HG03025 (cell line): ENCODE measurements around the gene RAB12.
"Not testable (repeated sequence)": the region's sequence is repeated elsewhere in the genome, so short reads cannot be mapped to it uniquely, and the experiment has no call there.

Source experiments
- ATAC-seq: cut with Tn5 transposase; IDR thresholded peaks from one replicate; pipeline ENCODE4 v1.9.1; 2021; ENCODE audit warnings: mild to moderate bottlenecking, moderate library complexity; ENCODE audit not compliant: unreplicated experiment, low FRiP score

The RAB12 gene, protein sequence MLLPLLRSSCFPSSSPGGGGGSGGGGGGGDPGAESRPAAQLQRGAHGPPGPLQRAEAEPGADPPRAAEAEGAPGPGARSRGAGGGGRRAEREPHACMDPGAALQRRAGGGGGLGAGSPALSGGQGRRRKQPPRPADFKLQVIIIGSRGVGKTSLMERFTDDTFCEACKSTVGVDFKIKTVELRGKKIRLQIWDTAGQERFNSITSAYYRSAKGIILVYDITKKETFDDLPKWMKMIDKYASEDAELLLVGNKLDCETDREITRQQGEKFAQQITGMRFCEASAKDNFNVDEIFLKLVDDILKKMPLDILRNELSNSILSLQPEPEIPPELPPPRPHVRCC

DNA sequence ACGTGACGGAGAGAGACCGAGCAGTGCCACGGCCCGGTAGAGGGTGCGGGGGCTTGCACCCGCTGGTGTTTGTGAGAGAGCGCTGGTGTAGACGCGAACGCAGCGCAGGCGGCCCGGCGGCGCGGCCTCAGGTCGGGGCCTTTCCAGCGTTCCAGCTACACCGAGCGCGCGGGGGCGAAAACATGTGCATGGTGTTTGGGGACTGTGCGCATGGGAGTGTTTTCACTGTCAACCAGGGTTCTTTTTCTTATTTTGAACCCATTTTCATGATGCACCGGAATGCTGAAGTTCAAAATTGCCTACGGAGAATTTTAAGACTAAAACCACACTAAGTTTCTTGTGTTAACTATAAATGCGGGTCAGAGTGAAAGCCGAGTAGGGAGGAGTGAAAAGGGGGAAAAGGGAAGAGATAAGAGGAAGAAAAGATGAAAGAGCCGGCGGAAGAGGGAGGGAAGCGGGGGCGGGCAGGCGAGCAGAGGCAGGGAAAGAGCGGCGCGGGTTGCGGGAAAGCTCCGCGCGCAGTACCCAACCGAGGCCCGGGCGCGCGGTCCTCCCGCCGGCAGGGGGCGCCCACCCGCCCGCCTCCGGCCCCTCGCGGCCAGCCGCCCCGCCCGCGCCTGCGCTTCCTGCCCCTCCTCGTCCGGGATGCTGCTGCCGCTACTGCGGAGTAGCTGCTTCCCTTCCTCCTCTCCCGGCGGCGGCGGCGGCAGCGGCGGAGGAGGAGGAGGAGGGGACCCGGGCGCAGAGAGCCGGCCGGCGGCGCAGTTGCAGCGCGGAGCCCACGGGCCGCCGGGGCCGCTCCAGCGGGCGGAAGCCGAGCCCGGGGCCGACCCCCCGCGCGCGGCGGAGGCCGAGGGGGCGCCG is at the start of gene RAB12:
Gene RAB12 (plus strand): TSS at position 643 of the 864 bp plus-strand sequence. CDS start 3 bp downstream, at position 646.
- ATAC-seq, result peak; percentile 69

DNA sequence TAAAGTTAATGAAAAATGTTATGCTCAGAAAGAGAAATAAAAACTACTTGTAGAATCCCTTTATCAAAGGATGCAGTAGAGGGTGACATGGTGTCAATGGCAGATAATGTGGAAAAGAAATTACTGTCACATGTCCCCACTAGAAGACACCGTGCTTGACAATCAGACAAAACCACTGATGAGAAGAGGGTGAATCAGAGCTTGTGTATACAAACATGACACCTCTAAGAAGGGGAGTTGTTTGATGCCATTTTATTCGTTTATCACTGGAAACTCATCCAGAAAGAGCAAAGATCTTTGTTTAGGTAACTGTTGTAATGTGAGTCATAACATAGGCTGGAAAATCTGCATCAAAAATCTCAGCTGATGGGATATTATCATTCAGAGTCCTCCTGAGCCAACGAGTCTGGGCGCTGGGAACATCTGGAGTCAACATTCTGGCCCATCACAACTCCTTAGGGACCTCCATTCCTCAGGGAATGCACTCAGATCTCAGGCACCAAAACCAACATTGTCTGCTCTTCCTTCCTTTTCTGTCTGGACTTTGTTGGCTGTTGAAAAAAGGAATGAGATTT is 49.5 kb upstream of the RAB12 start:
- no peak for ATAC-seq

DNA sequence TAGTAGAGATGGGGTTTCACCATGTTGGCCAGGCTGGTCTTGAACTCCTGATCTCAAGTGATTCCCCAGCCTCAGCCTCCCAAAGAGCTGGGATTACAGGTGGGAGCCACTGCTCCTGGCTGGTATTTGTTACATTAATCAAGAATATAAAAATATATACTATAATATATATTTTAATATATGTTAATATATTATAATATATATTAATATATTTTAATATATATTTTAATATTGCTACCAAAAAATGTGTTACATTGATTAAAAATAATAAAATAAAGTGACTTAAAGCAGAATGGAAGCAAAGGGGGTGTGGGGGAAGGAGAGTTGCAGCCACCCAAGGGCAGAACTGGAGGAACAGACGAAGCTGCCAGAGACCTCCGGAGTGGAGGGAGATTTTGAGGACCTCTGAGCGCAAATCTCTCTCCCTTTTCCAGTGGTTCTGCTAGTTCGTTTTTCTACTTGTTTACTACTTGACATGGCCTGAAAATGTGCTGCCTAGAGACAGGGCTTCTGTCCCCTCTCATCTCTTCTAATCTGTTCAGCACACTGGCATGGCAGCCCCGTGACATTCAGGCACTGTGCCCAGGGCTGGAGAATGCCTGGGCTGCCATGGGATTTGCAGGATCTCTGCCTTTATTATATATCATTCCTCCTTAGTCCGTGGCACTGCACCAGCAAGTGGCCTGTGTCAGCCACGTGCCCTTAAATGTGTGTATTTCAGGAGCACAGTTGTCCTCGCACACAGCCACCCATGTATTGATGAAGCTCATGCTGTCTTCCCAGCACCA is 47.9 kb upstream of the RAB12 start:
- no peak for ATAC-seq

DNA sequence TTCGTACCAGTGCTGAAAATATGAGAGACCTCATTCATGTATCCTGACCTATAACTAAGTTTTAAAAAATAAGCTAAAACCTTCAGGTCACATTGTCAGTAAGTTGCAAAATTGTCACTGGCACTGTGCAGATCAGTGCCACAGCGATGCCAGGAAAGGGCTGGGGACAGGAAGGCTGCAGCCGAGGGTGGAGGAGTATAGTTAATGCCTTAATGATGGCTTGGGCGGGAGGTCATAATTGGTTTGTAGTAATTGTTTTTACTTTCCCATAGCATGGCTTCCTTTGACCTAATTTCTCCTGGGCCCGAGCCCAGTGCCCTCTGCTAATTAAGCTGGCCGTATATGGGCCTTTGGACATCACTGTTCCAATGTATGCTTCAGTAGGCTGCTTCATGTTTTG is 47.2 kb upstream of the RAB12 start:
- no peak for ATAC-seq

DNA sequence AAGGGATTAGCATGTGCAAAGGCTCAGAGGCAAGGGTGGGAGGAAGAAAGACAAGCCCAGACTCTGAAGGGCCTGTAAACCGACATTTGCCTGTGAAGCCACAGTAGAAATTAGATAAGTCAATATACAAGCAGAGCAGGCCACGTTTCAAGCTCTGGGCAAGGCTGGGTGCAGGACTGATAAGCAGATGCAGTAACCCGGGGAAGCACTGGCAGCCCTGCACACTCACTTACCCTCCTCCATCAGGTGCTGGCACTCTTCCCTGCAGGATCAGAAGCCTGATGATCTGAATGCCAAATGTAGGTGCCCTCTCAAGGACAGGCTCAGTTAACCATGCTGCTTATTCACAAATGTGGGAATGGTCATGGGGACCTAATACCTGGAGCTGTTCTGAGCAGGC is 46.3 kb upstream of the RAB12 start:
- no peak for ATAC-seq

DNA sequence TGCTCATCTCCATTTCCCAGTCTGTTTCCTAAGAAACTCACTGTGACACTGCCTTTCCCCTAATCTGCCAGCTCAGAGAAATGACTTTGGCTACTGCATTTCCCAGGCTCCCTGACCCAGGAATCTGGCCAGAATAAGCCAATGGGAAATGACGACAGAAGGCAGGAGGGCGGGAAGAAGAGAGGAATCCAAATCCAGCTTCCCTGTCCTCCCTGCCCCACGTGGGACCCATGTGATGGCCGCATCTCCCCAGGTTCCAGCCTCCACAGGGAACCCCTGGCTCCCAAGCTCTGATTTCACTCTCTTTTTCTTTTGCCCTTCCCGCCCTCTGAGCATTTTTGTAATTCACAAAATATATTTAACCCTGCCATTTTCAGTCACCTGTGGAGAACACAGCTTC is 37.8 kb upstream of the RAB12 start:
- no peak for ATAC-seq

DNA sequence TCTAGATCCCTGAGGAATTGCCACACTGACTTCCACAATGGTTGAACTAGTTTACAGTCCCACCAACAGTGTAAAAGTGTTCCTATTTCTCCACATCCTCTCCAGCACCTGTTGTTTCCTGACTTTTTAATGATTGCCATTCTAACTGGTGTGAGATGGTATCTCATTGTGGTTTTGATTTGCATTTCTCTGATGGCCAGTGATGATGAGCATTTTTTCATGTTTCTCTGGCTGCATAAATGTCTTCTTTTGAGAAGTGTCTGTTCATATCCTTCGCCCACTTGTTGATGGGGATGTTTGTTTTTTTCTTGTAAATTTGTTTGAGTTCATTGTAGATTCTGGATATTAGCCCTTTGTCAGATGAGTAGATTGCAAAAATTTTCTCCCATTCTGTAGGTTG is 35.5 kb upstream of the RAB12 start:
- not testable (repeated sequence) for ATAC-seq

DNA sequence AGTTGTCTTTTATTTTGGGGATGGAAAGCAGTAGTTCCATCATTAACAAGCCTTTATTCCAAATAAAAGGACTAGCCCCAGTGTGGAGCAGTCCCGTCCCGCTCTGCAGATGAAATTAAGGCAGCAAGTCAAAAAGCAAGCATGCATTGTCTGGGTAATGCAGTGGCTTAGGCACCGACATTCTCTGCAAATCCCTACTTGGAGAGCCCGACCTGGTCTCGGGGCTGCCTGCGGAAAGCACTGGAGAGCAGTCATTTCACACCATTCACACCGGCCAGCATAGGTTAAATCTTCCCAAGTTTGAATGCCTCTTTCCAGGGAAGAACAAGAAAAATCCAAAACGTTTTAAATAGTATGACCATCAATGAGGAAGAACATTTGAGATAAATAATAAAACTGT is 24.4 kb upstream of the RAB12 start:
- no peak for ATAC-seq

DNA sequence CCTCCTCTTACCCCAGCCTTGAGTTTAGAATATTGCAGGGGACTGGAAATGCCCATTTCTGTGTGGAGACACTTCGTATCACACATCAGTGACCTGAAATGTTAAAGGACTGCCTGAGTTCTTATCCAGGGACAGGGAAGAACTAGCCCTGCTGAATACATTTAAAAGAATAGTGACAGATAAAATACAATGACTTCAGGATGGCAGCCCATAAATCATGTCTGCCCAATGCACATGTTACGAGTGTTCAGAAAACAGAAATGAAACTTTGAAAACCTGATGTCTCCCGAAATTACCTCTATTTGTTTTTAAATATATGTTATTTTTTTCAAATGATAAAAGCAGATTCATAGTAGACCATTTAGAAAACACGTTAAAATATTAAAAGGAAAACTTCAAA is 22.3 kb upstream of the RAB12 start:
- no peak for ATAC-seq

DNA sequence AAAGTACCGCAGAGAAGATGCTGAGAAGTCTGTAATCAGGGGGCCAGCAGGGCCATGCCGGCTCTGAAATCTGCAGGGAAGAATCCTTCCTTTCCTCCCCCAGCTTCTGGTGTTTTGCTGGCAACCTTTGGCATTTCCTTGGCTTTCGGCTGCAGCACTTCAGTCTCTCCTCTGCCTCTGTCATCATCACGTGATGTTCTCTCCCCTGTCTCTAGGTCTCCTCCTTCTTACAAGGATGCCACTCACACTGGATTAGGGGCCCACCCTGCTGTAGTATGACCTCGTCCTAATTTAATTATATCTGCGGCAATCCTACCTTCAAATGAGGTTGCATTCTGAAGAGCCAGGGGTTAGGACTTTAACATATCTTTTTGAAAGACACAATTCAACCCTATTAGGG is 13.8 kb upstream of the RAB12 start:
- ATAC-seq, result no peak

DNA sequence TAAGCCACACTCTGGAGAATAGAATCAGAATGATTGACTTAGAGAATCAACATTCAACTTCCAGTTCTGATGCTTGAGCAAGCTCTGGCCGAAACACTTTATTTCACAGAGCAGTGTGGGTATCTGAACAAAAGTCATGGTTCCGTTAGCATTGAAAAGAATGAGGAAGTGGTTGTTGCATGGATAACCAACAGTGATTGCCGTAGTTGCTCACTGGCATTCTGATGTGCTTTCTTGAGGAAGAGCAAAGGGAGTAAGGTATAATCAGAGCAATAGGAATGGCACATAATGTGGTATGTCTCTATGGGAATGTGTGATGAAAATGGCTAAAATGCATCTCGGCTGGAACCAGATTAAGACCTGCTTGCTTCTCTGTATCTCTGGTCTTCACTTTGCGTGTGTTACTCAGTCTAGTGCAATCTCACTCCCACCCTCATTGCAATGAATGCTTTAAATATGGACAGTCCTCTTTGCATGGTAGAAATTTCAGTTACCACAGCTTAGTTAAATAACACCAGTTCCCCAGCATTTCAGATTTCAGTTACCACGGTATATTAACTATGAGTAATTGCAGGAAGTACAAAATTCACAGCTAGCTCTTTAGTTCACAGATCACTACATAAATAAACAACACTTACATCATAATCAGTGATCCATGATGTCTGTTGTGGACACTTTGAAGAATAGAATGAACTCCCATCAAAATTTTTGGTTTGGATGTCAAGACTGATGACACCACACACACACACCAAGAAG is 7.8 kb upstream of the RAB12 start:
- ATAC-seq, result peak; percentile 59

DNA sequence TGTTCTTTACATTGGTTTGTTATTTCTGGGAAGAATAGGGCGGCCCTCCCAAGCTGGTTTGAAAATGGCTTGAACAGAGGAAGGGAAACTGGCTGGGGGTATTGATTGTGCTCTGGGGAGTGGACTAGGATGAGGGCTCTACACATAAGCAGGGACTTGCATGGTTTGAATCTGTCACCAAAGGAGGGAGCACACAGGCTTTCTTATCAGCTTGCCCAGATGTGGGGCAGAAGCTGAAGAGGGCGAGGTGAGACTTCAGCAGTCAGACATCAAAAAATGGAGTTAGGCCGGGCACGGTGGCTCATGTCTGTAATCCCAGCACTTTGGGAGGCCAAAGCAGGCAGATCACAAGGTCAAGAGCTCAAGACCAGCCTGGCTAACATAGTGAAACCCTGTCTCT is 7.2 kb upstream of the RAB12 start:
- ATAC-seq, result peak; percentile 17

DNA sequence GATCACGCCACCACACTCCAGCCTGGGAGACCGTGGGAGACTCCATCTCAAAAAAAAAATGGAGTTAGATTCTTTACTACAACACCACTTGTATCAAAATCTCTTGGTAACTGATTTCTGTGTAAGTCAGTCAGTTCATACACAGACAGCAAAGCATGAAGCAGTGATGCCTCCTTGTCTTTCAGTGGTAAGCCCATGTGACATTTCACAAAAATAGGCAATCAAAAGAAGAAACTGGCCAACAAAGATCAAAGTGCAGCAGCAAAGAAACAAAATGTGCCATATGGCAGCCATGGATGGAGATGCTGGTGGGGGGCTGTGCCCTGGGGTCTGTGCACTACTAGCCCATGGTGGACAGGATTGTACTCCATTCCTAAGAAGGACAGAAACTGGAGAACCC is 6.7 kb upstream of the RAB12 start:
- ATAC-seq, result no peak

DNA sequence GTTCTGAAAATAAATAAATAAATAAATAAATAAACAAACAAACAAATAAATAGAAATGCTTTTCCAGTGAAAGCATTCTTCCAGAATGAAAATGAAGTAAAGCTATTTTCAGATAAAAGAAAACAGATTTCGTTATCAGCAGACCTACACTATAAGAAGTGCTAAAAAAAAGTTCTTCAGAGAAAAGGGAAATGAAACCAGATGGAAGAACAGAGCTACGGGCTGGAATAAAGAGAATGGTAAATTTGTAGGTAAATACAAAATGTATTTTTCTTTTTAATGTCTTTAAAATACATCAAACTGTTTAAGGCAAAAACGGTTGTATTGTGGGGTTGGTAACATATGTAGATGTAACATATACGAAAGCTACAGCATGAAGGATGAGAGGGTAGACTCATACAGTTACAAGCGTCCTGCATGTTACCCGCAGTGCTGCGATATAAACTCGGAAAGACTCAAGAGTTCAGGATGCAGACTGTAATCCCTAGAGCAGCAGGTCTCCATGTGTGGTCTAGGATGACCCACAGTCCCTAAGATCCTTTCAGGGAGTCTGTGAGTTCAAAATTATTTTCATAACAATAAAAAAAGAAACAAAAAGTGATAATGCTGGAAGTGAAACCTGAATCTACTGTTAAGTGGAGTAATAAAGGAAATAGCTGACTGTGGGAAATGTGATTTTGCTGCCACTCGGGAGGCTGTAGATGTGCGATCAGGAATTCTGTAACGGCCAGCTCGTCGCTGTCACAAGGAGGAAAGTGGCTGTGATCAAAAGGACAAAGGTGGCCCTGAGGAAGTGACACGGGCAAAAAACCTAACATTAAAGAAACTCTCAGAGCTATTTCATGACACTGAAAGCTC is 5.3 kb upstream of the RAB12 start:
- no peak for ATAC-seq

DNA sequence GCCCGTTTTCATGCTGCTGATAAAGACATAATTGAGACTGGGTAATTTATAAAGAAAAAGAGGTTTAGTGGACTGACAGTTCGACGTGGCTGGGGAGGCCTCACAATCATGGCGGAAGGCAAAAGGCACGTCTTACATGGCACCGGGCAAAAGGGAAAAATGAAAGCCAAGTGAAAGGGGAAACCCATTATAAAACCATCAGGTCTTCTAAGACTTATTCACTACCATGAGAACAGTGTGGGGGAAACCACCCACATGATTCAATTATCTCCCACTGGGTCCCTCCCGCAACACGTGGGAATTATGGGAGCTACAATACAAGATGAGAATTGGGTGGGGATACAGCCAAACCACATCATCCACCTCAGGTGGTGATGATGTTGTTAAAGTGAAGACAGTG is 3.3 kb upstream of the RAB12 start:
- no peak for ATAC-seq

DNA sequence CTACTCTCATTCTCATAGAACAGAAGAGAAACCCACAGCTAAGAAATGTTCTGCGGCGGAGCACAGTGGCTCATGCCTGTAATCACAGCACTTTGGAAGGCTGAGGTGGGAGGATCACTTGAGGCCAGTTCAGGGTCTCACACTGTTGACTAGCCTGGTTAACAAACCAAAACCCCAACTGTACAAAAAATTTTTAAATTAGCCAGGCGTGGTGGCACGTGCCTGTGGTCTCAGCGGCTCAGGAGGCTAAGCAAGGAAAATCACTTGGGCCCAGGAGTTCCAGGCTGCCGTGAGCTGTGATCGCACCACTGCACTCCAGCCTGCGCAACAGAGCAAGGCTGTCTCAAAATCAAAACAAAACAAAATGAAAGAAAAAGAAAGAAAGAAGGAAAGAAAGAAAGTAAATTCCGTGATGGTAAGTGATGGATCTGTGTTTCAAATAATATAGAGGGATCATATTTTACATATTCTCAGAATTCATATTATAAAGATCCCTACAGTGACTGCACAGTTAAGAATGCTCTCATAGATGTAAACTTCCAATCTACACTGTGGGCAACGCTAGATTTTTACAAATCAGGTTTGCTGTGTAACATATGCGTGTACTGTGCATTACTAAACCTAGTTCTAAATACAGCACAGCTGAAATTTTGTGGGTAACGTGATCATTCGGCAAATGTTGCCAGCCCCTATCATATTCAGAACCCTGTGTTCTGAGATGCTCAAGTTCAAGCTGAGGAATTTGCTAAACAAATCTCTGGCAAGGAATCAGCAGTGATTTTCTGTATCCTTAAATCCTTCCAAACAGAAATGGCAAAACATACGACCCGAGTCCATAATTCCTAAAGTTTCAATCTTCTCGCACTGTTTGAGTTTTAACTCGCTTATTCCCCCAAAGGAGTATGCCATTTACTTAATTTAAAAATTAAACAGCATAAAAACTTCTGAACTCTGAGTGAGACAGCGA is 1.2 kb upstream of the RAB12 start:
- ATAC-seq, result no peak

DNA sequence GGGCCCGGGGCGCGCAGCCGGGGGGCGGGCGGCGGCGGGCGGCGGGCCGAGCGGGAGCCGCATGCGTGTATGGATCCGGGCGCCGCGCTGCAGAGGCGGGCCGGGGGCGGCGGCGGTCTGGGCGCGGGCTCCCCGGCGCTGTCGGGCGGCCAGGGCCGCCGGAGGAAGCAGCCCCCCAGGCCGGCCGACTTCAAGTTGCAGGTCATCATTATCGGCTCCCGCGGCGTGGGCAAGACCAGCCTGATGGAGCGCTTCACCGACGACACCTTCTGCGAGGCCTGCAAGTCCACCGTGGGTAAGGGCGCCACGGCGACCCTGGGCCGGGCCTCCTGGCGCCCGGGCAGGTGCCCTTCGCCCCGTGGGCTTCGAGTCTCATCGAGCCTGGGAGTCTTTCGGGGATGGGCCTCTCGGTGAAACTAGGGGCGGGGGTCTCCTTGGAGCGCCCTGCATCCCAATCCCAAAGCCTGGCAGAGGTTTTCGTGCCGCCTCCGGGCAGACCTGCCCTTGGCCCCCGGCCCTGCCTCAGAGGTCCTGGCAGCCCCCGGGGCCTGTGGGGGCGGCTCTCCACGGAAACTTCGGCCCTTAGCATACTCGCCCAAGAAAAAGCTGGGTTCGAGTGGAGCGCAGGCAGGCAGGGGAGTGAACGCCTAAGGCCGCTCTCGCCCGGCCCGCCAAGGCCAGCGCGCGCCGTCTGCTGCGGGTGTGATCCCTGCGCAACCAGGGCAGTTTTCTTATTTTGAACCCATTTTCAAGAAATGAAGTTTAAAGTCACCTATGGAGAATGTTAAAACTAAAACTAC is 622 bp downstream of the RAB12 start:
- ATAC-seq, result peak; percentile 19
